Stimulated activated CD4-positive, alpha-beta T cell treated with anti-CD3 and anti-CD28 coated beads, Interleukin-1b, Interleukin-23, amount 100 ng/mL, for 48 hours (primary cell): ENCODE results near the gene CDK5RAP1.

Source experiments
- DNase-seq: peaks from one replicate; pipeline ENCODE4 v3.0.0-alpha.2; 2020

CDK5RAP1 gene

DNA sequence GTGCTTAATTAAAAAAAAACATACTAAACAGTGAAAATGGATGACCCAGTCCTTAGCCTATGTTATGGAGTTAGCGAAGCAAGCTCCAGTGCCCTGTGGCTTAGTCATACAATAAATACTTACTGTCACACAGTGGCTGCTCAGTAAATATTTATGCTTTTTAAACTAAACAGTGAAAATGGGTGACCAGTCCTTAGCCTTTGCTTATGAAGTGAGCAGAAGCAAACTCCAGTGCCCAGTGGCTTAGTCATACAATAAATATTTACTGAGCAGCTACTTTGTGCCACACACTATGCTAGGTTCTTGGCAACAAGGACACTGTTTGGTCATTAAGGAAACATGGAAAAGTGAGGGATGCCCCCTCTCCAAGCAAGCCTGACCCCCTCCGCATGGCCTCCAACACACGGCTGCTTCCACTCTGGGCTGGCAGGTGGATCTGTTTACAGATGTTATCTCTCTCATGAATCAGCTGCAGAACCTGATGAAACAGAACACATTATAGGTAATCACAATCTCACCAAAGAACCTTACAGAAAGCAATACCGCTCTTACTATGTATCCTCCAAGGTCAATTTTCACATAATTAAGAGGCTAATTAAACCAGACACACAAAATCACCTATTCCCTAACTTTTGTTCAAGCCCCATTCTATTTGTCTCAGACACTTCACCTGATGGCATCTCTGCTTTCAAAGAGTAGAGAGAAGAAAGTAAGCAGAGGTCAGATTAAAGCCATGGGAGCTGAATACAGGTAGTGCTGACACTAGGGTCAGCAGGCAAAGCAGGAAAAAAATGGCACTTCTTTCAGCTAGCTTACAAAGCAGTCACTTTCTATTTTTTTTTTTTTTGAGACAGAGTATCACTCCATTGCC is 27.3 kb downstream of the CDK5RAP1 start:
- DNase-seq: no peak

- DNase-seq: no peak
These were observed 28.3 kb downstream of the CDK5RAP1 start for GRCh38 chr20:33372993-33373441.

DNA sequence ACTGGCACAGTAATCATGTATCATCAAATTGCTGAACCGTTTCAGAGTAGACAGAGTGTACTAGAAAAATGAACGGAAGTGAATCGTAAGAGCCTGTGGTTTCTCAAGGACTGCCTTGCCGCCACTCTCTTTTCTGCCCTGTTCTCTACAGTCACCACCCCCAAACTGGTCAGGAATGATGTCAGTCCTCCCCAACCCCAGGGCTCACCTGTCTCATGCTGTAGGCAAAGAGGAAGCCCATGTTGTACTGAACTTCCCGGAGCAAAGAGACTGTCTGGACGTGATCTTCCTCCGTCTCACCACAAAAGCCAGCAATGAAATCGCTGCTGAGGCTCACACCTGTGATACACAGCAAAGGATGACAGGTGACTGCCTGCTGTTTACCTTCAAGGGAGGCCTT is 31.0 kb downstream of the CDK5RAP1 start:
- peak; percentile 31 for DNase-seq

- no peak for DNase-seq
These were observed 38.4 kb downstream of the CDK5RAP1 start for GRCh38 chr20:33362898-33363297.

DNA sequence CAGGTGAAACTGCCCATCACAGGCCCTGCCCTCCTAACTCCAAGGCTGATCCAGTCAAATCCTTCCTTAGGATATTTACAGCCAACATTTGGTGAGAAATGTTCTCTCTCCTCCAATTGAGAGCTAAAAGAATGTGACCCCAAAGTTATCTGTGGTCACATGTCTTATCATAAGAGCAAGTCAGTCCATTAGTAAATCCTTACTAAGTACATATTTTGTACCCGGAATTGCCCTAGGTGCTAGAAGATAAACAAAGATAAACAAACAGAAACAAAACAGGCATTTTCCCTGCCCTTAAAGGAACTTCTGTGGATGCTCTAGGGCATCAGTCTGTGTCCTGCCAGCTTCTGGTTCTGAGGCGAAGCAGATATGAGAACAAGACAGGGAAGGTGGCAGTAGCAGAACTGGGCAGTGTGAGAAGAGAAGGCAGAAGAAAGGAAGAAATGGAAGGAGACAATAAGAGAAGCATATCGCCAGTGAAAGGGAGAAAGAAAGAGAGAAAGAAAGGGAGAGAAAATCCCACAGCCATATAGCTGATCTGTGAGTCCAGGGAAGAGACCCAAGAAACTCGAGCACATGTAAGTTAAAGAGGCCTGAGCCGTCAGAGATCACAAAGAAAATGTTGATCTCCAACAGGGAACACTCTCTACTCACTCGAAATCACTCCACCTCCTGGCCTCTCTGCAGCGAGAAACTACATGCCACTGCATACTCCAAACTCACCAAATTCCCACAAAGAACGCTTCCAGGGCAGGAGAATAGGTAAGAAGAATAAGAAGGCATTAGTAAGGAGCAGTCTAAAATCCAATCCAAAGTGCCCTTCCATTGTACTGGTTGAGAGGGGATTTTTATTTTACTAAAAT is 41.7 kb downstream of the CDK5RAP1 start:
- DNase-seq: no peak

DNA sequence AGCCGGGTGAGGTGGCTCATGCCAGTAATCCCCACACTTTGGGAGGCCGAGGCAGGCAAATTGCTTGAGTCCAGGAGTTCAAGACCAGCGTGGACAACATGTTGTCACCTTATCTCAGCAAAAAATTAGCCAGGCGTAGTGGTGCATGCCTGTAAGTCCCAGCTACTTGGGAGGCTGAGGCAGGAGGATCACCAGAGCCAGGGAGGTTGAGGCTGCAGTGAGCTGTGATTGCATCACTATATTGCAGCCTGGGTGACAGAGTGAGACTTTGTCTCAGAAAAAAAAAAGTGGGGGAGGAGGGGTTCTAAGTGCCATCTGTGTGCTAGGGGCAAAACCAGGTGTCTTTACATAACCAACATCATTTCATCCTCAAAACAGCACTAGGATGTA is 48.3 kb downstream of the CDK5RAP1 start:
- no peak for DNase-seq

DNA sequence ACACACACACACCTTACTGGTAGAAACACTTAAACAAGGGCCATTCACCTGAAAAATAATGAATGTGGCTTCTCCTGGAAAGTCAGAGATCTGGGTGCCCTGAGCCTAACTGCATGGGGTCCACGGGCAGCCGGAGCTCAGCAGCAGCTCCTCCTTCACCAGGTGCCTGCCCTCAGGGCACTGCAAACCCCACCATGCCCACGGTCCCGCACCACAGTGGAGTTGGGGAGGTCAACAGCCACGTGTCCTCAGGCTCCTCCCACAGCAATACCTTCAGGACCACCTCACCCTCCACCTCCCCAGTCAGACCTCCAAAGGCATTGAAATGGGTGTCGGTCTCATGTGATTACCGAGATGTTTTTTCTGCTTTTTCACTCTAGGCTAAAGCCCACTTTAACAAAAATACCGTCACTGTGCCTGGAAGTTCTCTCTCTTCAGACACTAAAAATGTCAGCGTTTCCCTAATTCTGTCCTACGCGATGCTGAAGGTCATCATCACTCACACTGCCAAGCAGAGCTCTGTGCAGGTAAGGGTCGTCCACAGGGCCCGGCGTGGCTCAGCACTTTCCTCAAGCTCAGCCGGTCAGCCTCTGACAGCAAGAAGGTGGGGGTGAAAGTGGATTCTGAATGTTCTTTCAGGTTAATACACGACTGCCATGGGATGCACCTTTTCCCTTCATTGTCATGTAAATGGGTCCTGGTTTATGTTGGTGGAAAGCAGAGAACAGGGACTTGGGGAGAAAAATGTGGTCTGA is 48.9 kb downstream of the CDK5RAP1 start:
- no peak for DNase-seq

- DNase-seq: no peak
These were observed 49.6 kb downstream of the CDK5RAP1 start for GRCh38 chr20:33351696-33352095.

DNA sequence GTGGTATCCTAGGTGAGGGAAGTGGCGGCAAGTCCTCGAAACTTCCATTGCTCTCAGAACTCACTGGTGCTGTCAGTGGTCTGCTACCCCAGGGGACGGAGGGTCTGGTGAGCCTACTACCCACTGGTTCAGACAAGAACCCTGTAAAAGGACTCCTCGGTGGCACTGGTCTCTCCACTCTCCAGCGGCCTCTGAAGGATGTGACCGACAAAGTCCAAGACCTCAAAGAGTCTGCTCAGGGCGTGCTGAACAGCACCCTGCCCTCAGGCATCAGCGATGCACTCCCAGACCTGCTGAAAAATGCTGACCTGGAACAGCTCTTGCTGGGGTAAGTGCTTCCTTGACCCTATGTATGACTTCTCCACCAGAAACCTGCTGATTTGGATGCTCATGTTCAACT is 51.8 kb downstream of the CDK5RAP1 start:
- DNase-seq: no peak

GRCh38 chr20:33348136-33348937 is 53.0 kb downstream of the CDK5RAP1 start:
- DNase-seq: no peak

DNA sequence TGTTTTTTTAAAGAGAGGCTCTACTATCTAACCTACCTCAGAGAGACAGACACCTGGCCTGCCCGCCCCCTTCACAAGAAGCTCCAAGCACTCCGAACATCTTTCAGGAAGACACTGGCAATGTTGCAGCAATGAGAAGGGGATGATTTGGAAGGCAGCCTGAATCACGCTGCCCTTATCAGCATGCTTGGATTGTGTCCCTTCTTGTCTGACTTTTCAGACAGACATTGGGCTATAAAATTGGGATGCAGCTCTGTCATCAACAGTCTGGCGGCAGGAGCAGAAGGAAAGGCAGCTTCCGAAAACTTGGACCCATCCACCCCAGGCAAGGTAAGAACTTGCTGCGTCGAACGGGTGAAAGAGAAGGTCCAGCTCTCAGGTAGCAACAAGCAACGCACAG is 56.0 kb downstream of the CDK5RAP1 start:
- no peak for DNase-seq

- DNase-seq: no peak
These were observed 57.8 kb downstream of the CDK5RAP1 start for GRCh38 chr20:33343521-33343920.

DNA sequence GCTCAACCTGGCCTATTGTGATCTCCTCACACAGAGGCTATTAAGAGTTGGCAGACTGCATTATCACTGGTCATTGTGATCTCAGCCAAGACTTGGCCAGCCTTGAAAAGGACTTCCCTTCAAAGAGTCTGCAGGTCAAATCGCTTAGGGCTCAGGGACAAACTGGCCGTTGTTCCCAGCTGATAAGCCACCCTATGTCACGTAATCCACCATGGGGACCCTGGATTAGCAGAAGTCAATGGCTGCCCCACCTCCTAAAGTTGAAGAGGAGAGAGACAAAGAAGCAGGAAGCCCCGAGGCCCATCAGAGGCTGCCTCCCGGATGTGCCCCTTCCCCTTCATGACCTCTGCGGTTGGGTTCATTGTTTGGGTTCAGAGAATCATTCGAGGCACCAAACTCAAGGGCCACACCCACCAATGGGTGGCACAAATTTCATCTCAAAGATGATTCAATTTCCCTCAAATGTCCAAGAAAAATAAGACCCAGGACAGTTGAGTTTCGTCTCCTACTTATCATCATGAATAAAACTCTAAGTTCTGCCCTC is 61.7 kb downstream of the CDK5RAP1 start:
- DNase-seq: no peak

- DNase-seq: no peak
These were observed 62.7 kb downstream of the CDK5RAP1 start for GRCh38 chr20:33338467-33339258.

GRCh38 chr20:33337531-33338165 is 63.7 kb downstream of the CDK5RAP1 start:
- no peak for DNase-seq

GRCh38 chr20:33337119-33337518 is 64.2 kb downstream of the CDK5RAP1 start:
- DNase-seq: no peak

GRCh38 chr20:33336375-33336774 is 64.9 kb downstream of the CDK5RAP1 start:
- DNase-seq: no peak

GRCh38 chr20:33334111-33334510 is 67.2 kb downstream of the CDK5RAP1 start:
- DNase-seq: no peak

DNA sequence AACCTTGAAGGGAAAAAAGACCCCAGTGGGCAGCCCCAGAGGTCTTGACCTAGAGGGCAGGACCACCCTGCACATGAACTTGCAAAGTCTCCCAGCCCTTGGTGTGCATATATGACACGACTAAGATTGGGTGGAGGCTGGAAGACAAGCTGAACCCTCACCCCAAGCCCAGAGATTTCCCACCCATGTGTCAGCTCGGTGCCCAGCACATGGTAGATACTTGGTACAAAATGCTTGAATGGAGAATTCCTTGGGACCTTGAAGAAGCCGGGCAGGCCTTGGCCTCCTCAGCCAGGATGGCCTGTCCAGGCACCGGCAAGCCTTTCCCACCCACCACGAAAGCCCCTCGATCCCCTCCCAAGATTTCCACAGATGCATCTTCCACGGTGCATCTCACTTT is 67.7 kb downstream of the CDK5RAP1 start:
- no peak for DNase-seq

DNA sequence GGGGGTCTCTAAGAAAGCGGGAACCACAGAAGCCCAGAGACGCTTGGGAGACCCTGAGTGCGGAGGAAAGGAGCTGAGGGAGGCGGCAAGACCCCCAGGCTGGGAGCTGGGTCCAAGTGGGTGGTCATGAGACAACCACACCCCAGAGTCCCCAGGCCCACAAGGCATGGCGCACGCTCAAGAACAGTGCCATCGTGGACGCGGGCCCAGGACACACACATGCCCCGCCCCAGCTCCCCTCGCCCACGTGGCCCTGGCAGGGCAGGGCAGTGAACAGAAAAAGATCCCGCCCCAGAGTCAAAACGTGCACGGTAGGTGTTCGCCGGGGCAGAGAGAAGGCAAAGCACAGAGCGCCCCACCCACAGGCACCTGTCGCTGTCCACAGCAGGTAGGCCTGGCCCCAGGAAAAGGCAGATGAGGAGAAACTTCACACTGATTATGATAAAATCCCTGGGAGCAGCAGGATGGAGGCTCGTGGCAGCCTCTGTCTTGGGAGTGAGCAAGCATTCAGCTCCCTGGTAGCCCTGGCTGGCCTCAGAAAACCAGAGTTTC is 68.3 kb downstream of the CDK5RAP1 start:
- no peak for DNase-seq
